NCI-H82 treated with DMSO at 0.1 percent for 48 hours (cell line): ENCODE data around the gene GID8.

ENCODE experiments used
- DNase-seq: peaks from one replicate; lab custom pipeline; 2025; ENCODE audit not compliant: unreplicated experiment; lab: John Stamatoyannopoulos, UW

Gene GID8

GRCh38 chr20:62902926-62903615 is 34.9 kb upstream of the GID8 start:
- DNase-seq = no peak

DNA sequence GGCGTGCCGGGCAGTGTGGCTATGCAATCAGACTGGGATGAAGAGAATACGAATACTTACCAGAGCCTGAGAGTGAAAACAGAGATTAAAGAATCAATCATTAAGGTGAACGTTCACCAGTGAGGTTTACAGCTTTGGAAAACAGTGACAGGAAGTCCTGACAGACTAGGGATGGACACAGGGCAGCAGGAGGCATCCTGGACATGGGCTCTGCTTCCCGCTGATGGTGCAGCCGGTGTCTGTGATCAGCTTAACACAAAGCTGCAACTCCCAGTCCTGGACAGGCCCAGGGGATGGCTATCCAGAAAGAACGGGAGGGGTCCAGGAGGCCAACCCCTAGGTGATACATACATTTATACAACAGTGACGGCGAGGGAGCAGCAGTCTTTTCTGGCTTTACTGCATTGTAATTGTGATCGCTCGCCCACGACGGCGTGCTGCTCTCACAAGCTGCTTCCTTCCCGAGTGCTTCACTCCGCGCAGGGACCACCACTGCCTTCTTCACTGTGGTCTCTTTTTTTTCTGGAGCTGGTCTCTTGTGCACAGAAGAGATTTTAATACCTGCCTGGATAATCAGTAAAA is 32.3 kb upstream of the GID8 start:
- DNase-seq = no peak

GRCh38 chr20:62906209-62906608 is 31.7 kb upstream of the GID8 start:
- no peak for DNase-seq

GRCh38 chr20:62906647-62907375 is 31.1 kb upstream of the GID8 start:
- DNase-seq = no peak

- DNase-seq = no peak
These were observed 30.3 kb upstream of the GID8 start for GRCh38 chr20:62907384-62908317.

DNA sequence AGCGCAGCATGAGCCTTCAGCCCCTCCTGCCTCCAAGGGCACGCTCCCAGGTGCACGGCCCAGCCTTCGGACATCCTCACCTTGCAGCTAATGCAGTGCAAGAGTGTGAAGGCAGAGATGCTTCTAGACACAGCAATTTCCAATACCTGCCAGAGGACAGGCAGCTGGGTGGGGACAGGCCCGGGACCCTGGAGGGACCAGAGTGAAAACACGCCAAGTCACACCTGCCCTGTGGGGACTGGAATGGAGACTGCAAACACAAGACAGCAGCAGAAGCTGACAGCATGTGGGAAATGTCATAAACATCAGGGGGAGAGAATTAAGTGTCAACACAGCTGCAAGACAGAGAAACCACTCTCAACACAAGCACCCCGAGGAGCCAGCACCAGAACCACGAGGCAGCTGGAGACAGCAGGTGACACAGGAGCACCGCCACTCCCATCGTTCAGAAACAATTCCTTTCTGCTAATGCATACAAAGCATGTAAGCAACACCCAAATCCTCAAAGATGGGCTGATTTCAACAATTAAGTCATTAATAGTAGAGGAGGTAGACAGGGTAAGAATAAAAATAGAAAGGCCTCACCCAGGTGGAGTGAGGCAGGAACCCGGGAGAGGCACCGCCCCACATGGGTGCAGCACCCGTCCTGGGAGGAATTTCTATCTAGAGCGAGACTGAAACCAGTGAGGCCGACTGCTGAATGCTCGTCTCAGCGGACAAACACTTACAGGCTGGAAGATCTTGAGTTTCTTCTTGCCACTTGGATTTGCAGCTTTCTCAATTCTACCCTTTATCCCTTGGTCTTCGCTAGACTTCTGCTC is 28.8 kb upstream of the GID8 start:
- no peak for DNase-seq

GRCh38 chr20:62910217-62910766 is 27.7 kb upstream of the GID8 start:
- DNase-seq = no peak

GRCh38 chr20:62910777-62911497 is 27.0 kb upstream of the GID8 start:
- no peak for DNase-seq

- no peak for DNase-seq
These were observed 26.2 kb upstream of the GID8 start for GRCh38 chr20:62911701-62912280.

DNA sequence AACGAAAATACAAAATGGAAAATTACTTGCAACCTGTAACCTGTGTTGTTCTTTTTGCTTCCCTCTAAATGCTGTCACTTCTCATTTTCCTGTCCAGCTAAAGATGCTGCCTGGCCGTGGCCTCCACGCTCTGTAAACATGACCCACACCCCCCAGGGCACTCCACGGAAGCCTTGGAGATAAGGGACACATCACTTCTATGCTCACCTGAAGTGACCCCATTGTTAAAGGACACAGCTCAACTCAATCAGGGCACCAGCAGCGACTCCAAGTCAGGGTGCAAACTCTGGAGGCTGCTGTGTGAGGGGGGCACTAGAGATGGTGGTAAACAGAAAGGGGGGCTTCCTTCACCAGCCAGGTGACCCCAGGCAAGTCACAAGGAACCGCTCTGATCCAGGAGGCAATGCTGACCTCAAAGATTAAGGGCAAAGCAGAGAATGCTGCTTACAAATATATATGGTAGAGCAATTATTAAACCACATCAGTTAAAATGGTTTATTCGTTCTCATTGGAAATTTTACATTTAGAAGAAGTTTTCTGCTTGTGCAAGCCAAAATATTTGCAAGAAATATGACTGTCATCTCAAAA is 24.8 kb upstream of the GID8 start:
- no peak for DNase-seq

DNA sequence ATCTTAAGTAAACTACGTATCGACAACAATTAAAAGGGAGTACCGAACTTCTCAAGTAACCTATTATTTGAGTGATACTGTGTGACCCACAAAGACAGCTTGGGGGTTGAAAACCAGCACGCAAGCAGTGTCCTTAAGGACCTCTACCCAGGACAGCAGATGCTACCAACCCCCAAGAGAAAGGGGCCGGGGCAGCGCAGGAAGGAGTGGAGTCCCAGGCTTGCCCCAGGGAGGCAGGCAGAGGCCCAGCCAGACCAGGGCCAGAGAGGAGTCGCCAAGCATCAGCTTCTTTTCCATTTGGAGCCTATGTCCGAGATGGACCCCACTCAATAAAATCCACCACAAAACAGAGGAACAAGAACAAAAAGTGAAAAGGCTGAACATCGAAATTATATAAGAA is 23.5 kb upstream of the GID8 start:
- no peak for DNase-seq

GRCh38 chr20:62914970-62915457 is 22.9 kb upstream of the GID8 start:
- DNase-seq = no peak

GRCh38 chr20:62916703-62917476 is 21.1 kb upstream of the GID8 start:
- no peak for DNase-seq

DNA sequence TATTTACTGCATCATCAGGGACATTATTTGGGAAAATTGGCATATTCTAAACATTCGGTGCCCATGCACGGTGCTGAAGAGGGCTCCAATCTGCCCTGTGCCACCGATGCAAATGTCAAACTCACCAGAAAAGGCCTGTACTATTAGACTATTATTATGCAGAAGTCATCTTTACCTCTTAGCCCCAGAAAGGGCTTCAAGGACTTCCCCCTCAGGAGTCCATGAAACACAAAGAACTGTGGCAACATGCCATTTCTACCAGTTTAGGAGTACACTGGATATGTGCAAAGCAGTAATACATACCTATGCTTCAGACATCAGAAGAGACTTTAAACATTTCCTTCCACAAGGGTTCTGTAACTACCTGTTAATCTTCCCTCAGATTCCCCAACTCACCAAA is 20.2 kb upstream of the GID8 start:
- DNase-seq = no peak

GRCh38 chr20:62918147-62918546 is 19.8 kb upstream of the GID8 start:
- no peak for DNase-seq

DNA sequence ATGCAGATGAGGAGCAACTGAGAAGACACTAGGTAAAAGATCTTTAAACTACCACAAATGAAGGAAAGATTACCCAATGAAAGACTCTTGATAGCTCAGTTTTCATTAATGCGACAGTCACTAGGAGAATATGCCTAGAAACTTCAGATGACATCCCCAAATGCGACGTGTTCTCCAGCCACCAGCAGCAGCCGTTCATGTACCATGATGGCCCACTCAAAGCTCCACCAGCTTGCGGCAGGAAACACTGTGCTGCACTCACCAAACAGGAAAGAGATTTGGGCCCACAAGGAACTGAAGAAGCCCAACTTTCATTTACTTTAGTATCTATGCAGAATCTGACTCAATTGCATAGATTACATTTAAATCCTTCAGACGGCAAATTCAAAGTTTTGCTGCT is 19.1 kb upstream of the GID8 start:
- no peak for DNase-seq

GRCh38 chr20:62920039-62920645 is 17.8 kb upstream of the GID8 start:
- no peak for DNase-seq
